Neural cell (in vitro differentiated cells): ENCODE results near the gene TFIP11. TPM values are rescaled to one million over a fixed set of nuclear protein-coding genes. Genes with fewer than 3 reads are reported as not detected.

Experiments
- H2AFZ ChIP-seq: fragments of 200-600, 300-800 bp; sonication (generic), shearing (Covaris generic); 2 replicates; pipeline ENCODE4 v1.6.0; 2014; ENCODE audit warnings: low read depth, mild to moderate bottlenecking, antibody characterized with exemption, low read length, moderate library complexity
- H3F3A ChIP-seq: fragments of 200-600 bp; shearing (Covaris generic); 2 replicates; pipeline ENCODE4 v1.6.1; 2016; ENCODE audit warnings: mild to moderate bottlenecking, moderate library complexity, mixed read lengths, antibody characterized with exemption, low read length; ENCODE audit not compliant: insufficient read depth, poor library complexity, severe bottlenecking
- H3K27ac ChIP-seq: fragments of 200-600, 300-800 bp; sonication (generic), shearing (Covaris generic); 2 replicates; pipeline ENCODE4 v1.5.1; 2014; ENCODE audit warnings: mild to moderate bottlenecking, low read length, moderate library complexity
- H3K27me3 ChIP-seq: fragments of 300-800, 200-600 bp; sonication (generic), shearing (Covaris generic); 2 replicates; pipeline ENCODE4 v1.6.0; 2014; ENCODE audit warnings: mild to moderate bottlenecking, low read depth, low read length, moderate library complexity; ENCODE audit not compliant: insufficient read depth
- H3K36me3 ChIP-seq: fragments of 300-800, 200-600 bp; sonication (generic), shearing (Covaris generic); 2 replicates; pipeline ENCODE4 v1.5.1; 2014; ENCODE audit warnings: mild to moderate bottlenecking, antibody characterized with exemption, low read length, moderate library complexity; ENCODE audit not compliant: insufficient read depth
- H3K4me2 ChIP-seq: fragments of 300-800, 200-600 bp; sonication (generic), shearing (Covaris generic); 2 replicates; pipeline ENCODE4 v1.6.0; 2014; ENCODE audit warnings: mild to moderate bottlenecking, low read length
- H3K4me3 ChIP-seq: fragments of 300-800, 200-600 bp; sonication (generic), shearing (Covaris generic); 2 replicates; pipeline ENCODE4 v1.5.1; 2014; ENCODE audit warnings: mild to moderate bottlenecking, low read length, moderate library complexity
- H3K79me2 ChIP-seq: fragments of 200-600 bp; shearing (Covaris generic); replicated peaks from 2 replicates; pipeline ENCODE4 v1.6.0; 2014; ENCODE audit warnings: mild to moderate bottlenecking, low read length, moderate library complexity; ENCODE audit not compliant: insufficient read depth
- H3K9ac ChIP-seq: fragments of 300-800, 200-600 bp; sonication (generic), shearing (Covaris generic); 2 replicates; pipeline ENCODE4 v1.6.1; 2016; ENCODE audit warnings: mild to moderate bottlenecking, low read length, mixed read lengths
- H3K9me2 ChIP-seq: fragments of 200-600 bp; shearing (Covaris generic); 2 replicates; pipeline ENCODE4 v1.6.1; 2016; ENCODE audit warnings: mild to moderate bottlenecking, low read length, mixed read lengths; ENCODE audit not compliant: insufficient read depth
- H3K9me3 ChIP-seq: fragments of 200-600, 300-800 bp; sonication (generic), shearing (Covaris generic); 2 replicates; pipeline ENCODE4 v1.6.1; 2016; ENCODE audit warnings: mild to moderate bottlenecking, mixed run types, low read length, moderate library complexity, mixed read lengths
- H4K20me1 ChIP-seq: fragments of 200-600 bp; shearing (Covaris generic); 2 replicates; pipeline ENCODE4 v1.6.1; 2016; ENCODE audit warnings: mild to moderate bottlenecking, mixed run types; ENCODE audit not compliant: insufficient read depth
- CTCF ChIP-seq: fragments of 450-650 bp; IDR thresholded peaks from 2 replicates; pipeline ENCODE4 v1.5.1; 2014; ENCODE audit warnings: antibody characterized with exemption, mild to moderate bottlenecking, moderate library complexity; ENCODE audit not compliant: poor library complexity, severe bottlenecking
- EP300 ChIP-seq: fragments of 450-650 bp; conservative IDR thresholded peaks from 2 replicates; pipeline ENCODE4 v1.6.1; 2014; ENCODE audit warnings: antibody characterized with exemption, mild to moderate bottlenecking, moderate library complexity; ENCODE audit not compliant: poor library complexity, severe bottlenecking
- EZH2 ChIP-seq: fragments of 200-600, 300-800 bp; shearing (Covaris generic), sonication (generic); IDR thresholded peaks from 2 replicates; pipeline ENCODE4 v1.6.1; 2014; ENCODE audit warnings: antibody characterized with exemption, low read length, borderline replicate concordance, mild to moderate bottlenecking; ENCODE audit not compliant: insufficient read depth, poor library complexity, severe bottlenecking
- MXI1 ChIP-seq: fragments of 450-650 bp; conservative IDR thresholded peaks from 2 replicates; pipeline ENCODE4 v1.6.1; 2014; ENCODE audit warnings: antibody characterized with exemption, mild to moderate bottlenecking; ENCODE audit not compliant: poor library complexity, severe bottlenecking
- POLR2AphosphoS5 ChIP-seq: IDR thresholded peaks from 2 replicates; pipeline ENCODE4 v1.6.1; 2012
- RAD21 ChIP-seq: fragments of 450-650 bp; conservative IDR thresholded peaks from 2 replicates; pipeline ENCODE4 v1.6.1; 2014; ENCODE audit warnings: antibody characterized with exemption, mild to moderate bottlenecking, moderate library complexity
- REST ChIP-seq: IDR thresholded peaks from 2 replicates; pipeline ENCODE4 v1.6.1; 2012; ENCODE audit warnings: borderline replicate concordance
- SMC3 ChIP-seq: fragments of 450-650 bp; conservative IDR thresholded peaks from 2 replicates; pipeline ENCODE4 v1.6.1; 2014; ENCODE audit warnings: antibody characterized with exemption, mild to moderate bottlenecking, moderate library complexity; ENCODE audit not compliant: poor library complexity
- TAF1 ChIP-seq: IDR thresholded peaks from 2 replicates; pipeline ENCODE4 v1.6.1; 2012; ENCODE audit warnings: low read depth
- polyA plus RNA-seq: library from polyadenylated mRNA; depleted of rRNA; stranded (reverse); fragments of >200 nt; gene quantifications from 2 replicates; pipeline ENCODE4 v1.2.3, GENCODE V29; 2014

Gene TFIP11
- polyA plus RNA-seq, 1 donor from 2014 or later = 49.8 TPM

GRCh38 chr22:26448334-26448733 is 63.9 kb downstream of the TFIP11 start:
- Histone ChIP-seq H2AFZ (no peak overlapping the region), H3K27me3 (no peaks in the 10 kb centered on the region), H3K9ac (no peak overlapping the region), H3K36me3 (no peaks in the 10 kb centered on the region), H3K27ac (no peak overlapping the region), H3K79me2 (no peaks in the 10 kb centered on the region), H4K20me1 (no peaks in the 10 kb centered on the region), H3F3A (no peaks in the 10 kb centered on the region), H3K9me3 (no peaks in the 10 kb centered on the region), H3K4me2 (no peak overlapping the region), H3K4me3 (no peak overlapping the region), H3K9me2 (no peaks in the 10 kb centered on the region)
- TF ChIP-seq RAD21 (no peak), EZH2 (no peak), POLR2AphosphoS5 (no peak), MXI1 (no peak), TAF1 (no peak), SMC3 (no peak), EP300 (no peak), CTCF (no peak), REST (no peak)

- Histone ChIP-seq H3K79me2 (no peaks in the 10 kb centered on the region), H3K27me3 (no peaks in the 10 kb centered on the region), H3K4me3 (no peak overlapping the region), H3K4me2 (no peak overlapping the region), H3K9me3 (no peaks in the 10 kb centered on the region), H4K20me1 (no peaks in the 10 kb centered on the region), H2AFZ (no peak overlapping the region), H3F3A (no peaks in the 10 kb centered on the region), H3K36me3 (no peaks in the 10 kb centered on the region), H3K27ac (no peak overlapping the region), H3K9me2 (no peaks in the 10 kb centered on the region), H3K9ac (no peak overlapping the region)
- no peak for TF ChIP-seq POLR2AphosphoS5
- no peak for TF ChIP-seq CTCF
- TF ChIP-seq RAD21 = no peak
- no peak for TF ChIP-seq EZH2
- TF ChIP-seq MXI1 = no peak
- TF ChIP-seq SMC3 = no peak
- no peak for TF ChIP-seq EP300
- no peak for TF ChIP-seq TAF1
- TF ChIP-seq REST = no peak
Measured at GRCh38 chr22:26447584-26448329, 64.5 kb downstream of the TFIP11 start.
